Ishikawa (cell line): ENCODE data around the gene GDAP2.

Experiments
- CEBPB ChIP-seq: IDR thresholded peaks from 2 replicates; pipeline ENCODE4 v1.6.1; 2012
- CREB1 ChIP-seq: IDR thresholded peaks from 2 replicates; pipeline ENCODE4 v1.6.1; 2012; ENCODE audit warnings: low read depth
- EGR1 ChIP-seq: IDR thresholded peaks from 2 replicates; pipeline ENCODE4 v1.6.1; 2012
- EP300 ChIP-seq: IDR thresholded peaks from 2 replicates; pipeline ENCODE4 v1.6.1; 2012; ENCODE audit warnings: borderline replicate concordance
- FOXM1 ChIP-seq: IDR thresholded peaks from 2 replicates; pipeline ENCODE4 v1.6.1; 2012; ENCODE audit warnings: low read depth, borderline replicate concordance
- MAX ChIP-seq: IDR thresholded peaks from 2 replicates; pipeline ENCODE4 v1.6.1; 2012
- NFIC ChIP-seq: IDR thresholded peaks from 2 replicates; pipeline ENCODE4 v1.6.1; 2012
- RAD21 ChIP-seq: IDR thresholded peaks from 2 replicates; pipeline ENCODE4 v1.6.1; 2012; ENCODE audit warnings: low read depth
- REST ChIP-seq: IDR thresholded peaks from 2 replicates; pipeline ENCODE4 v1.6.1; 2012; ENCODE audit warnings: low read depth, mild to moderate bottlenecking
- TAF1 ChIP-seq: IDR thresholded peaks from 2 replicates; pipeline ENCODE4 v1.6.1; 2012; ENCODE audit warnings: low read depth, mild to moderate bottlenecking
- TCF12 ChIP-seq: IDR thresholded peaks from 2 replicates; pipeline ENCODE4 v1.6.1; 2012; ENCODE audit warnings: low read depth
- TEAD4 ChIP-seq: IDR thresholded peaks from 2 replicates; pipeline ENCODE4 v1.6.1; 2012
- USF1 ChIP-seq: IDR thresholded peaks from 2 replicates; pipeline ENCODE4 v1.6.1; 2012
- YY1 ChIP-seq: IDR thresholded peaks from 2 replicates; pipeline ENCODE4 v1.6.1; 2012; ENCODE audit warnings: low read depth
- ZBTB7A ChIP-seq: IDR thresholded peaks from 2 replicates; pipeline ENCODE4 v1.6.1; 2012; ENCODE audit warnings: low read depth

The GDAP2 gene

GRCh38 chr1:117852853-117853553 lies 76.4 kb downstream of the GDAP2 start:
- TF ChIP-seq NFIC = no peak
- TF ChIP-seq REST = no peak
- TF ChIP-seq FOXM1 = no peak
- TF ChIP-seq EGR1 = no peak
- no peak for TF ChIP-seq EP300
- TF ChIP-seq MAX = no peak
- no peak for TF ChIP-seq USF1
- TF ChIP-seq CEBPB = no peak
- TF ChIP-seq TCF12 = no peak
- TF ChIP-seq TAF1 = no peak
- TF ChIP-seq RAD21 = no peak
- no peak for TF ChIP-seq YY1
- TF ChIP-seq ZBTB7A = no peak
- TF ChIP-seq TEAD4 = no peak
- TF ChIP-seq CREB1 = no peak

GRCh38 chr1:117851687-117852086 lies 77.7 kb downstream of the GDAP2 start:
- TF ChIP-seq REST = no peak
- no peak for TF ChIP-seq TCF12
- TF ChIP-seq TAF1 = no peak
- no peak for TF ChIP-seq USF1
- TF ChIP-seq RAD21 = no peak
- no peak for TF ChIP-seq CREB1

- TF ChIP-seq NFIC (no peak), FOXM1 (no peak), ZBTB7A (no peak), CEBPB (no peak), EP300 (no peak), USF1 (no peak), YY1 (no peak), EGR1 (no peak), RAD21 (no peak), TAF1 (no peak), TCF12 (no peak), MAX (no peak), REST (no peak), CREB1 (no peak), TEAD4 (no peak)
Observed at GRCh38 chr1:117846674-117847425, 82.6 kb downstream of the GDAP2 start.
